Hematopoietic multipotent progenitor cell (in vitro differentiated cells): ENCODE results near the gene LARGE1. TPM values are rescaled to one million over a fixed set of nuclear protein-coding genes. Genes with fewer than 3 reads are reported as not detected.

Source experiments
- DNase-seq, 3 donors: peaks; one replicate each; pipeline ENCODE4 v3.0.0-alpha.2; 2011 to 2015; ENCODE audit warnings: low read depth in 2 of 3, low spot score in 2 of 3
- total RNA-seq: library from RNA; depleted of rRNA; stranded (reverse); fragments of >200 nt; gene quantifications from one replicate; pipeline ENCODE4 v1.2.3, GENCODE V29; 2012

LARGE1 gene
- total RNA-seq, 1 donor: 1.6 TPM

DNA sequence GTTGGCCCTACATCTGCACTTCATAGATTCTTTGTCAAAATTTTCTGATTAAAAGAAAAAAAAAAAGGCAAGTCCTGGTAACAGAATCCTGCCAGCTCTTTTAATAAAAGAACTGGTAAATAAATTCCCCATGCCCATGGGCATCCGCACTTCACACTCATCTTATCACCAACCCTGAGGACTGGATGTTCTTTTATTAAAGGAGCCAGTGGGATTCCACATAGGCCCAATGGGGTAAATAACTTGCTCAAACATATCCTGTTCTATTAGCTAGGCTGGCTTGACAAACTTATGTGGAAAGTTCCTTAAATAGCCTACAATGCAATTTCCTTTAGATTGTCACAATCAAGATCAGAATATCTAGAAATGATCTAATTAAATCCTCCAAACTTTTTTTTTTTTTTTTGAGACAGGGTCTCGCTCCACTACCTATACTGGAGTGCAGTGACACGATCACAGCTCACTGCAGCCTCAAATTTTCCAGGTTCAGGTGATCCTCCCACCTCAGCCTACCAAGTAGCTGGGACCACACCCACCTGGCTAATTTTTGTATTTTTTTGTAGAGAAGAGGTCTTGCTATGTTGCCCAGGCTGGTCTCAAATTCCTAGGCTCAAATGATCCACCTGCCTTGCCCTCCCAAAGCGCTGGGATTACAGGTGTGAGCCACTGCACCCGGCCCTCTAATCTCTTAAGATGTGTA lies 380.9 kb downstream of the LARGE1 start:
- DNase-seq: no peak

DNA sequence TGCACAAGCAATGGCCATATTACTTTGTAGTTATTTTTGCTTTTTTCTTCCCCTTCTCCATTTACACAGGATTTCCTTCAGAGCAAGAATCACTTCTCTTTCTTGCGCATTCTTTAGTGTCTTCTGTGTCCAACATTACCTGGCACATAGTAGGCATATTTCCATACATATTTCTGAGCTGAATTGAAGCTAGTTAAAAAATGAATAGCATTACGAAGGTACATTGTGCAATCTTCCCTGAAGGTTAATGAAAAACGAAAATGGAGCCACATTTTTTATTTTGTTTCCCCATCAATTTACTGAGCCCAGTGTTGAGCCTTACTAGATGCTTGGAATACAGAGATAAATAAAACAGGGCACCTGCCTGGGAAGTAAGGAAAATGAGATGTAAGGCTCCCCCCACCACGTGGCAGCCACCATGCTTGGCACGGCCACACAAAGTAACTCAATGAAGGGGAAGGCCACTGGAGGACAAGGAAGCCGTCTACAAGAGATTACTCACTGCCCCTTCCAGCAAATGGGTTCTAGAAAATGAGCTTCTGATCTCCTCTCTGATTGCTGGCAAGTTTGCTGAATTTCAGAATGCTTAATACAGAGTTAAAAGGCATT lies 381.9 kb downstream of the LARGE1 start:
- DNase-seq: no peak

DNA sequence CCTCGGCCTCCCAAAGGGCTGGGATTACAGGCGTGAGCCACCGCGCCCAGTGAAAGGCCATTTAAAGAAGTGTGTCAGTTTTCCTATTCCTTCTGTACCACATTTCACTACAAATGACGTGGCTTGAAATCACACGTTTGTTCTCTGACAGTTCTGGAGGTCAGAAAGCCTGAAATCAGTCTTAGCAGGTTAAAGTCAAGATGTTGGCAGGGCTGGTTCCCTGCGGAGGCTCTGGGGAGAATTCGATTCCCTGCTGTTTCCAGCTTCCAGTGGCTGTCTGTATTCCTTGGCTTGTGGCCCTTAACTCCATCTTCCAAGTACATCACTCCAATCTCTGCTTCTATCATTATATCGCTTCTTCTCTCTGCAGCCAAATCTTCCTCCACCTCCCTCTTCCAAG lies 383.2 kb downstream of the LARGE1 start:
- no peak for DNase-seq

DNA sequence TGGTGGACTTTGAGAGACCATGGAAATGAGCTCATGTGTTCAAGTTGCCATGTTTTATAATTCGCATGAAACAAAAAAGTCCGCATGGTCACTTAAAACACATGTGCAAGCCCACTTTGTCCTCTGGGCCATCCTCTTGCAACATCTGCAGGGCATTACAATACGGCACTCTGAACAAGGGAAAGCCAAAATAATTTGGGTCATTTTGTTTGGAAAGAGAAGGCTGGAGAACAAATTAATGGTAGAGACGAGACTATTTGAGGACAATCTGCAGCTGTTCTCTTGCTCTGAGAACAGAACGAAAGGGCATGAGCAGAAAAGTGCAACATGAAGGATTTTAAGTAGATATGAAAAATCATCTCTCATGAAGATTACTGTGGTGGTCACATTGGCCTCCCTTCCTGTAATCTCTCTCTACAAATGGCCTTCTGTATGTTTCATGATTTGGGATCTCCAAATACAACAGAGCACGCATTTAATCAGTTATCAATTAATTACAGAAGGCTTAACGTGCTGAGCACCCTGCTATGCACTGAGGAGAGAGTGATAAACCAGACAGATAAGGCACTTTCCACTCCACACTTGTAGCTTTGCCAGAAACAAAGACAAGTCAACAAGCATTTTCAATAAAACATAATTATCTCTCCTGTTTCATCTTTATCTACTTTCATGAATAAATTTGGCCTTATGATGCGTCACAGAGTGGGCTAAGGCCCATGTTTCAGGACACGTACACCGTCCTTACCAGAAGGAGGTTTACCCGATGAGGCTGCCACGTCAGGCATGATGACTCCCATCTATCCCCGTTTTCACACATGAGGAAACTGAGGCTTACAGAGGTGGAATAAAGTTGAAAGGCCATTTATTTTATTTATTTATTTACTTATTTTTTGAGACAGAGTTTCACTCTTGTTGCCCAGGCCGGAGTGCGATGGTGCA lies 384.1 kb downstream of the LARGE1 start:
- DNase-seq: no peak

DNA sequence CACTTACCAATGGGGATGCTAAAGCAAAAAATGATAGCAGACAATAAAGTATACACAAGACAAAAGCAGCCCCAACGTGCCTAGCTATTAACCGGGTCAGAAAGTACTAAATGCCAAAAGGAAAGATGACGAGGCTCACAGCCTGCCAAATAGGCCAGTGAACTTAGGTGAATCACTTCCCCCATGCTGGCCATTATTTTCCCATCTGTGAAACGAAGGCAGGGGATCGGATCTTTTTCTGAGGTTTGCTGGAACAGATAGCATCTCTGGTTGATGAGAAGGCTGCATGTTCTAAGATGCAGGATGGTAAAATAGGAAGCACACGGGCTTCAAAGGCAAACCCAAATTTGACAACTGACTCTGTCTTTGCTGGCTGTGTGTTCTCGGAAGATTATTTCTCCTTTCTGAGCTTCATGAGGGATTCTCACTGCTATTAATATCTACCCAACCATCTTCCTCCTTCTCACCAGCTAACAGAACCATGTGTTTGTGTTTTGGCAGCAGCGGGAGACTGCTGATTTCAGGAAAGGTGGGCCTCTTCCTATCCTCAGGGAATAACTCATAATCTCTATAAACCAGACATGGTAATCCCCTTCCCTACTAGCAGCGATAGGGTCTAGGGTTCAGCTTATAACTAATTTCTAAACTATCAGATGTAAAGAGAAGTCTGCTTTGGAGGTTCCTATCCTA lies 390.7 kb downstream of the LARGE1 start:
- DNase-seq: no peak

DNA sequence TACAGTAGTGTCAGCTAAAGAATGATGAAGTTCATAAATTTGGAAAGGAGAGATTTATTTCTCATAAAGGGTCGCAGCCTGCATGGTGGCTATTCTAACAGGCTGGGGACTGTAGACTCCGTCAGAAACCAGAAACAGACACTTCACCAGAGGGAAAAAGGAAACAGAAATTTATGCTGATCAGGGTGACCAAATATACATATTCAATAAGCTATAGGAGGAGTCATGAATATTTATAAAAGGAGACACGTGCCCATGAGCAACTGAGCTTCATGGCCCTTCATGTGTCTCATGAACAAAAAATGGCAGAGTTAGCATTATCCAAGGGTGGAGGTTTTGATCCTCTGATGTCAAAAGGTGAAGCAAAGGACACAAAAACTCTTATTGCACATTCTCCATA lies 392.1 kb downstream of the LARGE1 start:
- DNase-seq: no peak

DNA sequence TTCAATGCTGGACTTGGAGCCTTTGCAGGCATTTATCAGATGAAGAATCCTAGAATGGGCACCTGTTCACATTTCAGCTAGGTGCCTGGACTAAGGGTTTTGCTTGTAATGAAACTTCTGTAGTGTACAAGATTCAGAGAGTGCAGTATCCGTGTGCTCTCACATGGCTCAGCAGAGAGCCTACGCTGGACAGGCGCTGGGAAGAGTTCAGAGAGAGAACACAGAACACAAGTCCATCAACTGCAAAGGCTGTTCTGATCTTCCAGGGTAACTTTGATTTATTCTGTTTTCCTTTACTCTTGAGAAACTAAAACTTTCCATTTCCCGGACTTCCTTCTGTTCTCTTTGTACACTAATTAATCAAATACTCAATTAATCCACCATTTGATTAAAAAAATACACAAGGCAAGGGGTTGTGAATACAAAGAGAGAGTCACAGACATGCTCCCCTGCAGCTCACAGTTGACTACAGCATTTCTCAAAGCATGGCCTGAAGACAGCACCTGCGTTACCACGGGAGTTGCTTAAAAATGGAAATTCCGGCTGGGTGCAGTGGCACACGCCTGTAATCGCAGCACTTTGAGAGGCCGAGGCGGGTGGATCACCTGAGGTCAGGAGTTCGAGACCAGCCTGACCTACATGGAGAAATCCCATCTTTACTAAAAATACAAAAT lies 393.7 kb downstream of the LARGE1 start:
- no peak for DNase-seq

DNA sequence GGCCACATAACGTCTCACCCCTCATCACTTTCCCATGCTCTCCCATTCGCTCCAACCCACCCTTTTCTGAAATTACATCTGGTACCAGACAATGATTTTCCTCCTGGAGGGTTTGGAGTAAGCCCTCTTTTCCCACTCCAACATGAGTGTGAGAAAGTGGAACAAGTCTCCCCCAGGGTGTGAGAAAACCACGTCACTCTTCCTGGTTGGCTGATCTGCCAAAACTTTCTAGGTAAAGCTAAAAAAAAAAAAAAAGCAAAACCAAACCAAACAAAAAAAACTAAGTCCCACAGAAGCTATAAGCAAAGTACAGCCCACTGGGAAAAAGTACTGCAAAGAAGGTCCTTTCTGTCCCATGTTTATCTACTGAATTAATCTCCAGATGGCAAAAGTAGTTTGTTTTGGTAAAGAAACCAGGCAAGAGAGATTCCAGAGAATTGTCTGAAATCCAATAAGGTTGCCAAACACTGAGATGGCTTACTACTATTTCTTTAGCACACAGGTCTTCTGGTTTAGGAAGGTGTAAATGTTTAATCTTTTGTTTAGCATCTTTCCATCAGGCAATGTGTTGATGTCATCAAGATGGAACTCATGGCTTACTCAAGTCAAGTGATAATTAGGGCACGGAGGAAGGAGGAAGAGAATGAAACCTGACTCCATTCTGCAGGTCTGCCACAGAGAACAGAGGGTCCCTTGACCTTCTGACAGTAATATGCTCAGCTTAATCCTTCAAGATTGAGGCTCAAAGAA lies 395.6 kb downstream of the LARGE1 start:
- no peak for DNase-seq

DNA sequence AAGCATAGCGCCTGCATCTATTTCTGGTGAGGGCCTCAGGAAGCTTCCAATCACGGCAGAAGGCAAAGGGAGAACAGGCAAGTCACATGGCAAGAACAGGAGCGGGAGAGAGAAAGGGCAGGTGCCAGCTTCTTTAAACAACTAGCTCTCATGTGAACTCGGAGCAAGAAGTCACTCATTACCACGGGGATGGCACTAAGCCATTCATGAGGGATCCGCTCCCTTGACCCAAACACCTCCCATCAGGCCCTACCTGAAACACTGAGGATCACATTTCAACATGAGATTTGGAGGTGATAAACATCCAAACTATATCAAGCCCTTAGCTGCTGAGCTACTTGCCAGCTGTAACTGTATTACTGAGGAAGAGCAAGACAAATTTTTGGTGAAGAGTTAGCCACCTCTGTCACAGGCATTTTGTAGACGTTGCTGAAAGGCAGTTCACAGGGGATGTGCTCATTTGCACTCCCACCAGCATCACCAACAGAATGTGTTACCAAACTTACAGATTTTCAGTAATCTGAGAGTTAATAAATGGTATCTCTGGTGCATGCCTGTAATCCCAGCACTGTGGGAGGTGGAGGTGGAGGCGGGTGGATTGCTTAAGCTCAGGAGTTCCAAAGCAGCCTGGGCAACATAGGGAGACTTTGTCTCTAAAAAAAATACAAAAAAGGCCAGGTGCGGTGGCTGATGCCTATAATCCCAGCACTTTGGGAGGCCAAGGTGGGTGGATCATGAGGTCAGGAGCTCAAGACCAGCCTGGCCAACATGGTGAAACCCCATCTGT lies 398.2 kb downstream of the LARGE1 start:
- no peak for DNase-seq

DNA sequence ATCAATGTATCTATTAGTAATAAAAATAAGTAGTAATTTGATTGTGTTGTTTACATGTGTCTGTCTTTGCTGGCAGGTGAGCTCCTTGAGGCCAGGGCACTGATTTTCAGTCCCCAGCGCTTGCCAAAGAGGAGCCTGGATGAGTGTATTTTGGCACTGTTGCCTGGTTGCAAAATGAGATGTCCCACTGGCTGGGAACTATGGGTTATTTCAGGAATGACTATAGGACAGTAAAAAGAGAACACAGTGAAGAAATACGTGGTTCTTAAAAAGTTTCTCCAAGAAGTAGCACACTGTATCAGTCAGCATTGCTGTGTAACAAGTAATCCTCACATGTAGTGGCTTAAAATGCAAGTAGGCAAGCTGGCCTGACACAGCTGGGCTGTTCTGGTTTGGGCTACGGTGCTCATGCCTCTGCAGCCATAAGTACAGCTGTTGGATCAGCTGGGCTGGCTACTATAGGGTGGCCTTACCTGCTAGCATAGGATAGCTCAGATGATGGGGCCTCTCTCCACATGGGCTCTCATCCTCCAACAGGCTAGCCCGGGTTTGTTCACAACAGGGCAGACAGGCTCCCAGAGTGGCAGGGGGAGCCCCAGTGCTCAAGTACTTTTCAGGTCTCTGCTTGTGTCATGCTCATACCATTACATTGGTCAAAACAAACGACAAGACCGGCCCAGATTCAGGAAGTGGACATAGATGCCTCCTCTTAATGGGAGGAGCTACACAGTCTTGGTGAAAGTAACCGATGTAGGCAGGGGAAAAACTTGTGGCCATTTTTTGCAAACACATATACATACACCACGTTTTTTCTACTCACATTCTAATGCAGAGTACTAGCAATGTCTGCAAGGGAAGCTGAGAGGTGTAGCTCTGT lies 399.1 kb downstream of the LARGE1 start:
- no peak for DNase-seq

DNA sequence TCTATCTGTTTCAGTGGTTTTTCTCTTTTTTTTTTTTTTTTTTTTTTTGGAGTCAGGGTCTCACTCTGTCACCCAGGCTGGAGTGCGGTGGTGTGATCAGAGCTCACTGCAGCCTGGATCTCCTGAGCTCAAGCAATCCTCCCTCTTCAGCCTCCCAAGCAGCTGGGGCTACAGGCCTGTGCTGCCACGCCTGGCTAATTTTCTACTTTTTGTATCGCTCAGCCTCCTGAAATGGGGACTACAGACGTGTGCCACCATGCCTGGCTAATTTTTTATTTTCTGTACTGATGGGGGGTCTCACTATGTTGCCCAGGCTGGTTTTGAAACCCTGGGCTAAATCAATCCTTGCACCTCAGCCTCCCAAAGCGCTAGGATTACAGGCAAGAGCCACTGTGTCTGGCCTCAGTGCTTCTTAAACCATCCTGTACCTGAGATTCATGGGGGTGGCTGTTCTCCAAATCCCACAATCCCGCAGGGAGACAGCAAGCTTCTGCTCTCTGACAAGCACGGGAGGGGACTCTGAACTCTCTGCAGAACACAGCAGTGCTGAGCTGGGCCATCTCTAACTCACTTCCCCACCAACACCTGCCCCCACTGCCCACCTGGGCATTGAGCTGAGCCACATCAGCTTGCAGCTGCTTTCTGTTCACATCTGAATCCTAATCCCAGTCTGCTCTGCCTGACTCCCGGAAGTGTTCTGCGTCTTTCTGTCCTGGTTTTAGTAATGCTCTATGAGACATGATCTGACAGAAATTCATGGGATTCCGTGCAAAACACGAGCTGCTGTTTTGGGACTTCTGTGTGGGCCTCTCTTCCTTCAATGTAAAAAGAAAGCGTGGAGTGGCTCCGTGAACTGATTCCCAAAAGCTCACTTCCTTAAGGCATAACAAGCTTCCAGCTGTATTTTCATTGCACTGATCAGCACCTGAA lies 400.0 kb downstream of the LARGE1 start:
- no peak for DNase-seq

DNA sequence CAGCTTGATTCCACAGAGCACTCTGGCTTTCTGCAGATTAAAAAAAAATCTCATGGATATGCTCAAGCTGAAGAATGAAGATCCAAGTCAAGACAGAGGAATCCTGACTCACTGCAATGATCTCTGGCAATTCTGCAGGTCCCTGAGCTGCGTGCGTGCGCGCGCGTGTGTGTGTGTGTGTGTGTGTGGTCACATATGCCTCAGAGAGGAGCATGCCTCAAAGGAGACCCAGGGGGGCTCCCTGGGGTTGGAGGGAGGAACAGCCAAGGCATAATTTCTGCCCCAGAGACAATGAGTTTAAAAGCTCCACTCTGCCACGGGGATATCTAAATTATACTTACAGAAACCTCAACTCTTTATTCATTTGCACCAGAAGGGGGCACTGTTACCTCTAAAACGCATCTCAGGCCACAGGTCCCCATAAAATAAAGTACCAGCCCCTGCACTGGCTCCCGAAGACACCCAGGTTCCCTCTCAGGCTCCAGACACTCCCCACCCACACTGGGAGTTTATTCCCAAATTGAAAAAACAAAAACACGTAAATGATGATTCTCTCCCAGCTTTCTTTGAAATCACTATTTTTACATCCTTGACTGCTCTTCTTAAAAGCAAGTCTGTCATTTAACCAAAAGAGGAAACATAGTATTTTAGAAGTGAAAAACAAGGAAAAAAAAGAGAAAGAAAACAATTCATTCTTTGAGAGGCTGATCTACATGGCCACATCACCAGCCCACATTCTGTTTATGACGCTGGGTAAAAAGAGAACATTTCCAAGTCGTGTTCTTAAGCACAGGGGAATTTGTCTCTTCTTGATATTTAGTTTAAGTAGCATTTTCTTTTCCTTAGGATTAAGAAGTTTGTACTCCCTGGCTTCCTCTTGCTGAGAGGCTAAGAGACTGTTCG lies 401.0 kb downstream of the LARGE1 start:
- DNase-seq: peak in 2 of 3 donors; percentile 65 to 72

DNA sequence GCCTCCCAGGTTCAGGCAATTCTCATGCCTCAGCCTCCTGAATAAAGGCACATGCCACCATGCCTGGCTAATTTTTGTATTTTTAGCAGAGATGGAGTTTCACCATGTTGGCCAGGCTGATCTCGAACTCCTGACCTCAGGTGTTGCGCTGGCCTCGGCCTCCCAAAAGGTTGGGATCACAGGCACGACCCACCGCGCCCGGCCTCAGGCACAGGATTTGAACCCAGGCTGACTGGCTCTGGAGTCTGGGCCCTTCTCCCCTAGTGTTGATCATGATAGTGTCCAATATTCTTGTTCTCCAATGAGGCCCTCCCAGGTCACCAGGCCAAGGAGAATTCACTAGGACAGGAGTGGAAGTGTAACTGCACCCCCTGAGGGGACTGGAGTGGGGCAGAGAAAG lies 401.9 kb downstream of the LARGE1 start:
- DNase-seq: no peak

DNA sequence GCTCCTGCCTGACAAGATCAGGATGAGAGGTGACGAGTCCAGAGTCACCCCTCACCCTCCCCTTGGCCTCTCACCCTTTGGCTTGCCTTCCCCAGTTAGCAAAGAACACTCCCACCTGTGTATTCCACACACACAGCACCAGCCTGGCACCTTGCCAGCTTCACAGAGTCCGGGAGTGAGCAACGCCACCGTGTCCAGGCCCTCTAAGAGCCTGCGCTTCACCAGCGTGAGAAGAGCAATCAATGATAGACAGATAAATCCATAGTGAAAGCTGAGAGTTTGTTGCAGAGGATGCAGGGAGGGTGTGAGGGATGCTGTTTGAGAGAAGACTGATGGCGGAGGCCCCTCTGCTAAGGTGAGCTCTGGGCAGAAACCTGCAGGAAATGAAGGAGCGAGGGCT lies 404.5 kb downstream of the LARGE1 start:
- no peak for DNase-seq

DNA sequence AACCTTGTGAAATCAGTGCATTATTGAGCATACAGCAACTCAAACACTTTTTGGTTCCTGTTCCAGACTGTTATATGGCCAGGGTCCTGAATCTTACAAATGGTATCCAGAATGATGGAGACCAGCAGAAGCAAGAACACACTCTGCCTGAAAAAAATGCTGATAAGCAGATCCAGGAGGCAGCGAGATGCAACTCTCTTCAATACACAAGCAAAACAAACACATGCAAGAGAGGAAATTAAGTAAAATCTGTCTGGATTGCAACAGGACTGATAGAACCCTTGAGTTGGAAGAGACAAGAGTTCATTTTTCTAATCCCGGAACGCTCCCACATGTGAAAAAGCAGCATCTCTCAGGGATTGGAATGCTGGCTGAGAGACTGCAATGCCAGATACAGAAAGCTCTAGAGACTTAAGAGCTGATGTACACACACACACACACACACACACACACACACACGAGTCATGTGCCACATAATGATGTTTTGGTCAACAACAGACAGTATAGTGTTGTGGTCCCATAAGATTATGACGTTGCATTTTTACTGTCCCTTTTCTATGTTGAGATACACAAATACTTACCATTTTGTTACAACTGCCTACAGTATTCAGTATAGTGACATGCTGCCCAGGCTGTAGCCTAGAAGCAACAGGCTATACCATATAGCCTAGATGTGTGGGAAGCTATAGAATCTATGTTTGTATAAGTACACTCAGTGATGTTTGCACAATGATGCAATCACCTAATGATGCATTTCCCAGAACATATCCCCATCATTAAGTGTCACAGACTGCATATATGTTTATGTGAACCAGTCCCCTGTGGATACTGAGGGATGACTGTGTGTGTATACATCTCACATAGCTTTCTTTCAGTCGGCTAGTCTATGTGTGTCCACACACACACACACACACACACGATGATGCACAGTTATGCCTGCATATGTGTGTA lies 406.6 kb downstream of the LARGE1 start:
- no peak for DNase-seq
